Thyroid gland (tissue), 4 donors: ENCODE data around the gene PRKCA. TPM values are rescaled to one million over a fixed set of nuclear protein-coding genes. Genes with fewer than 3 reads are reported as not detected.
"Not testable (repeated sequence)": the region's sequence is repeated elsewhere in the genome, so short reads cannot be mapped to it uniquely, and the experiment has no call there.

Experiments used
- DNase-seq, 2 donors: peaks; one replicate each; pipeline ENCODE4 v3.0.0-alpha.2; 2019
- H3K27ac ChIP-seq, 3 donors: fragments of 200-600 bp; sonication (generic); 1 replicate in 2 of 3; 2 replicates in 1 of 3; pipeline ENCODE4 v1.5.1; 2016 to 2019; ENCODE audit warnings: mild to moderate bottlenecking in 1 of 3, moderate library complexity in 1 of 3
- H3K27me3 ChIP-seq: fragments of 200-600 bp; sonication (generic); one replicate; pipeline ENCODE4 v1.5.1; 2019
- H3K36me3 ChIP-seq, 2 donors: fragments of 200-600 bp; sonication (generic); one replicate each; pipeline ENCODE4 v1.5.1; 2016 to 2019
- H3K4me1 ChIP-seq, 2 donors: fragments of 200-600 bp; sonication (generic); one replicate each; pipeline ENCODE4 v1.5.1; 2017 to 2019
- H3K4me3 ChIP-seq, 3 donors: fragments of 200-600 bp; sonication (generic); replicated peaks in 1 of 3; 1 replicate in 2 of 3; 2 replicates in 1 of 3; pipeline ENCODE4 v1.5.1; 2016; ENCODE audit warnings: mild to moderate bottlenecking in 1 of 3
- H3K9me3 ChIP-seq: fragments of 200-600 bp; sonication (generic); one replicate; pipeline ENCODE4 v1.5.1; 2017
- CTCF ChIP-seq, 6 experiments: fragments of 200-600 bp in 3 of 6; fragments of 450-650 bp in 3 of 6; sonication (generic) in 3 of 6; IDR thresholded peaks; one replicate each; pipeline ENCODE4 v1.5.1; 2016 to 2019; ENCODE audit warnings: antibody characterized with exemption in 6 of 6, mild to moderate bottlenecking in 2 of 6, inconsistent platforms in 1 of 6, moderate library complexity in 1 of 6
- POLR2A ChIP-seq, 2 donors: fragments of 450-650 bp; IDR thresholded peaks; one replicate each; pipeline ENCODE4 v1.6.1; 2017; ENCODE audit warnings: antibody characterized with exemption in 2 of 2, mild to moderate bottlenecking in 2 of 2, moderate library complexity in 1 of 2
- WGBS, 2 donors: methylation state at CpG; one replicate each; pipeline ENCODE4 v1.1.5; 2017; 5-methylcytosine and 5-hydroxymethylcytosine counted together
- intact Hi-C: fragments of 100-400 bp; cut with DNase I; formaldehyde crosslinking; loops from one replicate; pipeline ENCODE4 v1.15.1; 2023
- total RNA-seq, 4 donors: library from RNA; depleted of rRNA; stranded (reverse); fragments of >200 nt; gene quantifications; one replicate each; pipeline ENCODE4 v1.2.3, GENCODE V29; 2016

PRKCA gene
- total RNA-seq, 4 donors from 2014 or later: 6.7 to 24.2 (median 15.3) TPM

- TF ChIP-seq CTCF (IDR thresholded peaks at IDR 0.05): no peak
- Histone ChIP-seq H3K4me1 (peaks cover 0 to 8% of the 10 kb centered on the region in 2 donors), H3K4me3 (no peak overlapping the region), H3K27ac (peak overlapping the region; percentile 17 to 63 (median 27)), H3K27me3 (no peaks in the 10 kb centered on the region), H3K9me3 (no peaks in the 10 kb centered on the region), H3K36me3 (no peaks in the 10 kb centered on the region)
- intact Hi-C loops: loop anchor here (5.0 kb wide), 1 partner anchor 195 kb away; no protein-coding TSS in a partner anchor
- WGBS, 2 donors: 24 to 42% methylated on average over 2 of the region's 2 CpGs
- DNase-seq: peak; percentile 77 to 80
Observed at GRCh38 chr17:66711881-66712321, 409.5 kb downstream of the PRKCA start.

- Histone ChIP-seq H3K4me3 (no peak overlapping the region), H3K36me3 (no peaks in the 10 kb centered on the region), H3K27me3 (no peaks in the 10 kb centered on the region), H3K4me1 (peaks cover 0 to 8% of the 10 kb centered on the region in 2 donors), H3K27ac (peak overlapping the region in 1 of 3 donors; percentile 63), H3K9me3 (no peaks in the 10 kb centered on the region)
- intact Hi-C loops: loop anchor here (5.0 kb wide), 1 partner anchor 195 kb away; no protein-coding TSS in a partner anchor
- TF ChIP-seq CTCF (IDR thresholded peaks at IDR 0.05): no peak
- no peak for TF ChIP-seq POLR2A (IDR thresholded peaks at IDR 0.05)
- DNase-seq: no peak
- 47 to 50% methylated on average over 3 of the region's 3 CpGs for WGBS, 2 donors
Observed at GRCh38 chr17:66712453-66712852, 410.0 kb downstream of the PRKCA start.

- intact Hi-C loops: loop anchor here (5.0 kb wide), 1 partner anchor 194 kb away; no protein-coding TSS in a partner anchor
- WGBS, 2 donors: 95 to 96% methylated on average over 13 of the region's 13 CpGs
- H3K27me3 ChIP-seq, DNase-seq, H3K27ac ChIP-seq, H3K36me3 ChIP-seq, H3K4me1 ChIP-seq, H3K4me3 ChIP-seq, H3K9me3 ChIP-seq: not testable (repeated sequence)
Observed at GRCh38 chr17:66713021-66713532, 410.7 kb downstream of the PRKCA start.

GRCh38 chr17:66713533-66714042, 411.2 kb downstream of the PRKCA start:
- no peaks in the 10 kb centered on the region for H3K36me3 ChIP-seq
- no peak for DNase-seq
- no peak for TF ChIP-seq CTCF (IDR thresholded peaks at IDR 0.05)
- no peak for TF ChIP-seq POLR2A (IDR thresholded peaks at IDR 0.05)
- WGBS, 2 donors: 81 to 88% methylated on average over 6 of the region's 6 CpGs
- no peaks in the 10 kb centered on the region for H3K27me3 ChIP-seq
- H3K27ac ChIP-seq: no peak overlapping the region
- peaks cover 0 to 8% of the 10 kb centered on the region in 2 donors for H3K4me1 ChIP-seq
- H3K4me3 ChIP-seq: no peak overlapping the region
- H3K9me3 ChIP-seq: no peaks in the 10 kb centered on the region
- intact Hi-C loops: loop anchor here (5.0 kb wide), 1 partner anchor 194 kb away; no protein-coding TSS in a partner anchor

GRCh38 chr17:66714046-66715023, 411.9 kb downstream of the PRKCA start:
- no peaks in the 10 kb centered on the region for H3K9me3 ChIP-seq
- TF ChIP-seq CTCF (IDR thresholded peaks at IDR 0.05) (no peak), POLR2A (IDR thresholded peaks at IDR 0.05) (no peak)
- H3K4me1 ChIP-seq: peaks cover 0 to 8% of the 10 kb centered on the region in 2 donors
- H3K27ac ChIP-seq: no peak overlapping the region
- H3K27me3 ChIP-seq: no peaks in the 10 kb centered on the region
- H3K4me3 ChIP-seq: no peak overlapping the region
- WGBS, 2 donors: 90 to 93% methylated on average over 16 to 17 of the region's 17 CpGs
- DNase-seq: no peak
- H3K36me3 ChIP-seq: no peaks in the 10 kb centered on the region
- intact Hi-C loops: loop anchor here (5.0 kb wide), 1 partner anchor 193 kb away; no protein-coding TSS in a partner anchor
